Inflammatory macrophage (primary cell): ENCODE measurements around the gene VPS41.
"Not testable (repeated sequence)": the region's sequence is repeated elsewhere in the genome, so short reads cannot be mapped to it uniquely, and the experiment has no call there.

Source experiments
- DNase-seq, 2 donors: peaks; one replicate each; pipeline ENCODE4 v3.0.0-alpha.2; 2020 to 2022

Gene VPS41

DNA sequence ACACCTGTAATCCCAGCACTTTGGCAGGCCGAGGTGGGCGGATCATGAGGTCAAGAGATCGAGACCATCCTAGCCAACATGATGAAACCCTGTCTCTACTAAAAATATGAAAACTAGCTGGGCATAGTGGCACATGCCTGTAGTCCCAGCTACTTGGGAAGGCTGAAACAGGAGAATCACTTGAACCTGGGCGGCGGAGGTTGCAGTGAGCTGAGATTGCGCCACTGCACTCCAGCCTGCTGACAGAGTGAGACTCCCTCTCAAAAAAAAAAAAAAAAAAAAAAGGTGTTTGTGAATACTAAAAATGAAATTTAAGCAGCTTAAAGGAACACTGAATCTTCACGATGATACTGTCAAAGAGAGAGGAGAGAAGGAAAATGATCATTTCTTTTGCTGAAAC lies 54.0 kb downstream of the VPS41 start:
- DNase-seq = not testable (repeated sequence)

DNA sequence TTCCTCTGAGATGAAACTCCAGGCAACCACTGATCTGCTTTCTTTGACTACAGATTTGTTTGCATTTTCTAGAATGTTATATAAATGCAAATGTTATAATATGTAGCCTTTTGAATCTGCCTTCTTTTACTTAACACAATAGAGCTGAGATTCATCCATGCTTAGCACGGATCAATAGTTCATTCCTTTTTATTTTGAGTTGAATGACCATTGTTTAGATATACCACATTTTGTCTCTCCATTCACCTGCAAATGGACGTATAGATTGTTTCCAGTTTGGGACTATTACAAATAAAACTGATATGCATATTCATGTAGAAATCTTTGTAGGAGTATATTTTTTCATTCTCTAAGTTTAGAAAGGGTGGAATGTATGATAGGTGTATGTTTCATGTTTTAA lies 57.7 kb downstream of the VPS41 start:
- DNase-seq = no peak

DNA sequence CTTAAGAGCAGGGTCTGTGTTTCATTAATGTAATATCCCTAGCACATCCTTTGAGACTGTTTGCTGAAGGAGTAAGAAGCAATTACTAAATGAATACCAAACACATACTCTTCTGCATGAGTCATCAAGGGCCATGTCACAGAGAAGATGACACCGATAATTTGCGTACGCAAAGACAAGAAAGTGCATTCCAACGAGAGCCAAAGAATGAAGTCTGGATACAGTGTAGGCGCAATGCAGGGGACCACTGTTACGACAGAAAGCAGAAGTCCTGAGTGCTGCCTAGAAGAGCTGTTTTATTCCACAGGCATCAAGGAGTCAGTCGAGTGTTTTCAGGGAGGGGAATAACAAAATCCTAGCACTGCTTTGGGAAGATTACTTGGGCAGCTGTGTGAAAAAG lies 62.7 kb downstream of the VPS41 start:
- no peak for DNase-seq

DNA sequence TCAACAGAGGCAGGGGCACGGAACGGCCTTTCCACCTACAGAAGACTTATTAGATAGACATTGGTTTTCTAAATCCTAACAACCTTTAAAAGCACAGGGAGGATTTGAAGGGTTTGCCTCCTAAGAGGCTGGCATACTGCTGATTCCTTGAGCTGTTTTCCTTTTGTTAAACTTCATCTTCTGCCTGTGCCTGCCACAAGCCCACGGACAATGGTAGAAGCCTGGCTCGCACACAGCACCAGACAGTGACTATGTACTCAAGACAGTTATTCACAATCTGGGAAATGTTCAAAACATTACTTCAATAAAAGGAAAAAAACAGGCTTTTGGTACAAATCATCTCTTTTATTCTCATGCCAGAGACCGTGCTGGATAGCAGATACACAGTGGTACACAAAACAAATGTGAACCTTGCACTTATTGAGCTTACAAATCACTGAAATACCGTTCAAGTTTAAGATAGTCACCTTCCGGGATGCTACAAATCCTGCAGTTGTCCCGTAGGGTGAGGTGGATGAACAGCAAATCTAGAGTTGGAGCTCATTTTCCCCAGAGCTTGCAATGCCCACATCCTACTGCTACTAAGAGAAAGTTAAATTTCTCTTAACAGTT lies 63.9 kb downstream of the VPS41 start:
- no peak for DNase-seq

- DNase-seq = no peak
Measured at GRCh38 chr7:38842746-38843145, 66.2 kb downstream of the VPS41 start.

DNA sequence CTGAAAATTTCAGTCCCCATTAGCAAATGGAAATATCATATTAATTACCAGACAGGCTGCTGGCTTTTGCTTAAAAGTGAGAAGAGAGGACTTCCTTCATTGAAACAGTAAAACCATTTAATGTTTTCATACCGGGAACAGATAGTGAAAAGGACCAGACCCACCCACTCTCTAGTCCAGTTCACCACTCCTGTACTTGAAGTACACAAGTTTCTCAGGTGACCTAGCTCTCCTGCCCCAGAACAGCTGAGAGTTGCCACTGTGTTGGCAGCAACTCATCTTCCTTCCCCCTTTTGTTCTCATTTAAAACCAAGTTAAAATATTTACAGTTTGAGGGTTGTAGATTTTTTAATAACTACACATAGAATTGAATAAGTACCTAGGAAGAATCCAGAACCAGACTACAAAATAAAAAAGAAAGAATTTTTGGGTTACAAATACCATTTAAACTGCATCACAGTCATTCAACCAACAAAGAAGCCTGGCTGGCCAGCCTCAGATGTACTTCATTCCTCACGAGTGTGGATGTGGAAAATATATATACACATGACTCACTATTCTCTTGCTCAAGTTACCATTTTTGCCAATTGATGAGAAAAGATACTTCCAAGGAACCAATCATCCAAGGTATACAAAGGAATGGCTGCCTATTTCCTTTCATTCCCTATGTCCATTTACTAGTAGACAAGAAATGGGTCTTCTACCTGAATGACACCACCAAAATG lies 68.1 kb downstream of the VPS41 start:
- no peak for DNase-seq

DNA sequence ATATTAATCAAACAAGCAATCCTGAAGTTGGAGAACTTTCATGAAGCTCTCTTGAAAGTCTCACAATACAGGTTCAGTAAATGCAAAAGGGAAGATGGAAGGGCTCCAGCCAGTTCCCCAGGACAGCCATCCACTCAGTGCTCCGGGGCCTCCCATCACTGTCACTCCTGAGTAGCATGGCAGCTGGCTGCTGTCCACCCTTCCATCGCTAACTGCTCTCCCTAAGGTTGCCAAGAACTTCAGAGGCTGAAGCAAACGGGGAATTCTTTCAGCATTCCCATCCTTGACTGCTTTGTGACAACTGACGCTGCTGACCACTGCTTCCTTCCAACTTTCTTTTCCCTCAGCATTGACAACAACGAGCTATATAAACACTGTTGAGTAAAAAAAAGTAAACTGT lies 69.1 kb downstream of the VPS41 start:
- DNase-seq = no peak

DNA sequence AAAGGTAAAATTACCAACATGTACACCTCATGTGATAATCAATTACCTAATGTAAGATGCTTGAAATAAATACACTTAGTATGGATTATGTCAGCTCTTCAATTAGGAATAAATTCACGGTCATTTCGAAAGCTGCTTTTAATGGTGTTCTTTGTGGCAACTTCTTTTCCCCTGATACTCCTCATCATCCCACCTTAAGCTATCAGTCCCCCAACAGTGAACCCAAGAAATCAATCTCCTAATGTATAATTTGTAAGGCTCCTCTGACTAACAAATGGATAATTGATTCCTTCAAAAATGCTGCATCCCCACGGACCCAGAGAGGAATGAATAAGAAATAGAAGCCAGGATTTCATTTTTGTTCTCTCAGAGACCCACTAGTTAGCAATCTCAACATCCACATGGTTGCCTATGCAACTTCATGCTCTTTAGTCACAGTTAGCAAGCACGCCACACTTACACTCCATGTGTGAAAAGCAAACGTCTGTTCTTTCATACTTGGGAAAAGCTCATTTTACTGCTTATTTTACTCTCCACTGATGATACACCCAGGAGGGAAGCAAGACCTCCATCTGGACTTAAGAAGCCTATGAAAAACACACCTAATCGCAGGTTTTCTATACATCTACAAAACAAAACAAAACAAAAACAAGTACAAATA lies 70.1 kb downstream of the VPS41 start:
- DNase-seq = no peak

DNA sequence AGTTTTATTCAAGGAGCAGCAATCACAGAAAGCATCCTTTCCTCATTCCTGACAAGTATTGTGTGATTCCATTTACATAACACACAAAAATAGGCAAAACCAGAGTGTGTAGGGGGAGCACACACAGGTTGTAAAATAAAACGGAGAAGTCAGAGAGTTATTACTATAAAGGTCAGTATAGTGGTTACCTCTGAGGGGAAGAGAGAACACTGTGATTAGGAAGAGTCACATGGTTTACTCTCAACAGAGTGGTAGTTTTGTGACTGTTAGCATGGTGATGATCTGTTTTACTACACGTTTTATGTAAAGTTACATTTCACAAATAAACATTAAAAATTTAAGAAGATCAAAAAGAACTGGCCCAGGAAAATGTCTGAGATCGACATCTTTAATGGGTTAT lies 74.6 kb downstream of the VPS41 start:
- DNase-seq = no peak

DNA sequence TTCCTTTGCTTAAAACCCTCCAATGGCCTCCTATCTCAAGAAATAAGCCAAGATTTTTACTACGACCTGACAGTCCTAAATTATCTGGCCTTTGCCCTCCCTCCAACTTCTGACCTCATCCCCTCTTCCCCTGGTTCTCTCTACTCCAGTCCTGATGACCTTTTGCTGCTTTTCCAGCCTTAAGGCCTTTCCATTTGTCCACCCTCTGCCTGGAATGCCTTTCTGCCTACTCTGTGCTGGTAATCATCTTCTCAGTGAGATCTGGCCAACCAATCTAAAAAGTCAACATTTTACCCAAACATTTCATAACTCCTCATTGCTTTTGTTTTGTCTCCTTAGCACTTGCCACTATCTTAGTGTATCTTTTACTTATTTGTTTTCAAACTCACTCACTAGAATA lies 75.7 kb downstream of the VPS41 start:
- DNase-seq = no peak

GRCh38 chr7:38831259-38831996 lies 77.6 kb downstream of the VPS41 start:
- no peak for DNase-seq

DNA sequence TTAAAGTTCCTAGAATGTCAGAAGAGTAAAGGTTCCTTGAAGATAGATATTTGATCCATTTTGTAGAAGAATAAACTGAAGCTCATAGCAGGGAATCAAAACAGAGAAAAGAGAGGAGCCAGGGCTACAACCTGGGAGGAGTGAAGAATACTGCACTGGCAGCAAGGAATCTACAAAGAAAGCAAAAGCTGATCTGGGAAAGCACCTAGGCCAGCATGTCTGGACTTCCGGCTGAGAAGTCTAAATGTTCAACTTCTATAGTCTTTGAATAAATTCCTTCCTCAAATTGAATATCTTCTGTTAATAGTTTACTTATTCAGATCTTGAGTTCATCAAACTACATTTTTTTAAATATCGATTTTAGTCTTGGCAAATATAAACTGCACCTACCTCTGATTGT lies 78.2 kb downstream of the VPS41 start:
- DNase-seq = no peak

DNA sequence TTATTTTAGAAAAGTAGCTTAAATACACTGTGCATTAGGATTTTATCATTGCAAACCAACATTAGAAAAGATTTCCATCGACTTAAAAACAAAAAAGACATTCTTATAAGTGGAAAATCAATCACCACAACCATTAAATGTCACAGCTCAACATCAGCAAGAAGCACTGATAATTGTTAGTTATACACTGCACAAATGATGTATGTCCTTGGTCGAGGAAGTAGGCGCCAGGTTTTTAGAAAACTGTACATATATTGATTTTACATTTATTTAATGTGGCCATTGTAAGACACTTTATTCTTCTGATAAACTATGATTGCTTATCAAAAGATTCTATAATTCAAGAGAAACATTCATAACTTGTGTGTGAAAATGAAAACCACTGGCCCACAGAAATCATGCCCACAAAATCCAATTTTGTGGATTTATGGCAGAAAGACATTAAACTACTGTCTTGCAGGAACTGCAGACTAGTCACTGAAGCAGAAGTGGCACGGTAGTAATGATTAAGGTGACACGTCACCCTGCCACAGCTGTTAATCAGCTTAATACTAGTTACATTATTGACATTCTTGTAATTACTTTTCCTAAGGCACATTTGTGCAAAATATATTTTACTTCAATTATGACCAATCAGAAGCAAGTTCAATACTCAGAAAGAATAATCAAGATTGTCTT lies 79.4 kb downstream of the VPS41 start:
- DNase-seq = no peak

GRCh38 chr7:38828026-38828425 lies 81.0 kb downstream of the VPS41 start:
- no peak for DNase-seq

DNA sequence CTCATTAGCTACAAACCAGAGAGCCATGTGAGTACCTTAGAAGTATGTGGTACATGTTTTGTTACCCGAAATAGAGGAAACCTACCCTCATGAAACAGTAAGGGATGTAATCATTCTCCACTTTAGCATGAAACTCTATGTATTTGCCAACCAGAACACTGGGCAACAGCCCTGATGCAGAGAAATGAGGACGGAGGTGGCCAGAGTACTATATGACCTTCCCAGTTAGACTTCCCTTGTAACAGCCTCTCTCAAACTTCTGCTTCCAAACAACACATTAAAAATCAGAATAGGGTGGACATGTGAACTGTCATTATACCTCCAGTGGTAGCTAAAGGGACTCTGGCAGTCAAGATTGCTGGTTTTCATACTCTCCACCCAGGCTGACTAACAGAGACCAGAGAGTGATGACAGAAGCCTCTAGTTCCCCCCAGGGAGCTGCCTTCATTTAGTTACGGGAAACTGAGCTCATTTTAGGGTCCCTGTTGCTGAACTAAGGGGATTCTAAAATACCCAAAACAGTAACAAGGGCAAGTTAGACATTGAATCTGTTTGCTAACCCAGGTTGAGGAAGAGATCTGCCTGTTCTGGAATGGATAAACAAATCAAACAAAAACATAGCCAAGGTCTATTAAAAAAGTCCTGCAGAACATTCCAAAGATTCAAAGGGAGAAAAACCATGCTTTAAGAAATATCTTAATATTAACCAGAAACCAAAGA lies 83.1 kb downstream of the VPS41 start:
- no peak for DNase-seq

GRCh38 chr7:38824948-38825347 lies 84.0 kb downstream of the VPS41 start:
- DNase-seq = no peak

GRCh38 chr7:38822549-38822948 lies 86.4 kb downstream of the VPS41 start:
- no peak for DNase-seq

DNA sequence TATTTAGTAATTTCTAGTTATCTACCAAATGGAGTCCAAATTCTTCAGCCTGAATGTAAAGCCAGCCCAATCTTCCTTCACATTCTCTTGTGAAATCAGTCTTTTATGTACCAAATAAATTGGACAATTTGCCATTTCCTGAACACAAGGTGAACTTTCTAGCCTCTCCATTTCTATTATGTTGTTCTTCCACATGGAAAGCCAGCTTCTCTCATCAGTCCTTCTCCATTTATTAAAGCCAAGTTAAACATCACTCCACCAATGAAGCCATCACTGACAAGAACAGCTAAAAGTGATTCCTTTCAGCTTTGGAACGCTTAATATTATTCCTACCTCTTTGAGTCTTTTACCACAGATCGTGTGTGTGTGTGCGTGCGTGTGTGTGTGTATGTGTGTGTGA lies 88.4 kb downstream of the VPS41 start:
- DNase-seq = no peak

- DNase-seq = no peak
Measured at GRCh38 chr7:38819463-38819862, 89.5 kb downstream of the VPS41 start.

GRCh38 chr7:38817526-38817925 lies 91.5 kb downstream of the VPS41 start:
- no peak for DNase-seq

- DNase-seq = no peak
Measured at GRCh38 chr7:38813768-38814167, 95.2 kb downstream of the VPS41 start.

DNA sequence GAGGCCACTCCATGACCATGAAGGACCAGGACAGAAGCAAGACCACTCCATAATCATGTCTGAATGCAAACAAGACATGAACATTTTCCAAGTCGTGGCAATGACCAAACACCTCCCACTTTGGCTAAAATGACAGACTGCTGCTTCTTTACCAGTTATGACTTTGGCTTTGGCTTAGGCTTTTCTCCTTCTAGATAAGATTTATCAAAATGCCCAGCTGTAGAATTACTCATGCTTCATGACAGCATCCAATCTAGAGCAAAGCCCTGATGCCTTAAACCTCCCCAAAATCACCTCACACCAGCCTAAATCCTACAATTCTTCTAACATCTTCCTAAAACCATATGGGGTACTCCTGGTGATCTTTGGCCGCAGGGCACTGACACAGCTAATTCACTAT lies 102.1 kb downstream of the VPS41 start:
- no peak for DNase-seq
